Thyroid gland (tissue), 4 donors: ENCODE measurements around the gene DSCAM. TPM values are rescaled to one million over a fixed set of nuclear protein-coding genes. Genes with fewer than 3 reads are reported as not detected.

ENCODE experiments used
- DNase-seq, 2 donors: peaks; one replicate each; pipeline ENCODE4 v3.0.0-alpha.2; 2019
- H3K27ac ChIP-seq, 3 donors: fragments of 200-600 bp; sonication (generic); 1 replicate in 2 of 3; 2 replicates in 1 of 3; pipeline ENCODE4 v1.5.1; 2016 to 2019; ENCODE audit warnings: mild to moderate bottlenecking in 1 of 3, moderate library complexity in 1 of 3
- H3K27me3 ChIP-seq: fragments of 200-600 bp; sonication (generic); one replicate; pipeline ENCODE4 v1.5.1; 2019
- H3K36me3 ChIP-seq, 2 donors: fragments of 200-600 bp; sonication (generic); one replicate each; pipeline ENCODE4 v1.5.1; 2016 to 2019
- H3K4me1 ChIP-seq, 2 donors: fragments of 200-600 bp; sonication (generic); one replicate each; pipeline ENCODE4 v1.5.1; 2017 to 2019
- H3K4me3 ChIP-seq, 3 donors: fragments of 200-600 bp; sonication (generic); replicated peaks in 1 of 3; 1 replicate in 2 of 3; 2 replicates in 1 of 3; pipeline ENCODE4 v1.5.1; 2016; ENCODE audit warnings: mild to moderate bottlenecking in 1 of 3
- H3K9me3 ChIP-seq: fragments of 200-600 bp; sonication (generic); one replicate; pipeline ENCODE4 v1.5.1; 2017
- POLR2A ChIP-seq, 2 donors: fragments of 450-650 bp; IDR thresholded peaks; one replicate each; pipeline ENCODE4 v1.6.1; 2017; ENCODE audit warnings: antibody characterized with exemption in 2 of 2, mild to moderate bottlenecking in 2 of 2, moderate library complexity in 1 of 2
- WGBS, 2 donors: methylation state at CpG; one replicate each; pipeline ENCODE4 v1.1.5; 2017; 5-methylcytosine and 5-hydroxymethylcytosine counted together
- intact Hi-C: fragments of 100-400 bp; cut with DNase I; formaldehyde crosslinking; loops from one replicate; pipeline ENCODE4 v1.15.1; 2023
- microRNA-seq: library from miRNA; unstranded; fragments of <30 nt; microRNA quantifications from one replicate; pipeline ENCODE4, GENCODE V29; 2016
- small RNA-seq: library from RNA; depleted of rRNA; stranded (forward); fragments of <200 nt; gene quantifications from one replicate; pipeline ENCODE3, GENCODE V24; 2016
- total RNA-seq, 4 donors: library from RNA; depleted of rRNA; stranded (reverse); fragments of >200 nt; gene quantifications; one replicate each; pipeline ENCODE4 v1.2.3, GENCODE V29; 2016
- TF ChIP-seq, protein P1 (sequence below), 6 experiments: fragments of 200-600 bp in 3 of 6; fragments of 450-650 bp in 3 of 6; sonication (generic) in 3 of 6; IDR thresholded peaks; one replicate each; pipeline ENCODE4 v1.5.1; 2016 to 2019; ENCODE audit warnings: antibody characterized with exemption in 6 of 6, mild to moderate bottlenecking in 2 of 6, inconsistent platforms in 1 of 6, moderate library complexity in 1 of 6

DSCAM gene
- total RNA-seq, 4 donors from 2014 or later = 0.20 TPM; not detected in 3

DNA sequence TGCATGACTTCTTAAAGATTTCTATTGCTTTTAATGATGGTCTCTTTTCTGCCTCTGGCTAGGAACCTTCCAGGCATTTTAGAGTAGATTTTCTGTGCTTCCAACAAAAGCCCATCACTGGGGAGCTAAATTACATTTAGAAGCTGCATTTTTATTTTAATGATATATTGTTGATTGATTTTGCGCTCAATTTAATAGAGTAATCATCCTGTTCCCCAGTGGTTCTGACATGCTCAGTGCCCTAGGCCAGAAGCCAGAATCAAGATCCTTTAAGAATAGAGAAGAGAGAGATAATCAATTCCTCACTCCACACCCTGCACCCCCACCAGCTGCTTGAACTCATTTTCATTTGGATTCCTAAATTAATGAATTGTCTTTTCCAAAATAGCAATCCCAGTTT, 881.9 kb downstream of the DSCAM start:
- H3K4me3 ChIP-seq = no peak overlapping the region
- no peak for DNase-seq
- no peaks in the 10 kb centered on the region for H3K27me3 ChIP-seq
- no peaks in the 10 kb centered on the region for H3K9me3 ChIP-seq
- TF ChIP-seq, protein P1, sequence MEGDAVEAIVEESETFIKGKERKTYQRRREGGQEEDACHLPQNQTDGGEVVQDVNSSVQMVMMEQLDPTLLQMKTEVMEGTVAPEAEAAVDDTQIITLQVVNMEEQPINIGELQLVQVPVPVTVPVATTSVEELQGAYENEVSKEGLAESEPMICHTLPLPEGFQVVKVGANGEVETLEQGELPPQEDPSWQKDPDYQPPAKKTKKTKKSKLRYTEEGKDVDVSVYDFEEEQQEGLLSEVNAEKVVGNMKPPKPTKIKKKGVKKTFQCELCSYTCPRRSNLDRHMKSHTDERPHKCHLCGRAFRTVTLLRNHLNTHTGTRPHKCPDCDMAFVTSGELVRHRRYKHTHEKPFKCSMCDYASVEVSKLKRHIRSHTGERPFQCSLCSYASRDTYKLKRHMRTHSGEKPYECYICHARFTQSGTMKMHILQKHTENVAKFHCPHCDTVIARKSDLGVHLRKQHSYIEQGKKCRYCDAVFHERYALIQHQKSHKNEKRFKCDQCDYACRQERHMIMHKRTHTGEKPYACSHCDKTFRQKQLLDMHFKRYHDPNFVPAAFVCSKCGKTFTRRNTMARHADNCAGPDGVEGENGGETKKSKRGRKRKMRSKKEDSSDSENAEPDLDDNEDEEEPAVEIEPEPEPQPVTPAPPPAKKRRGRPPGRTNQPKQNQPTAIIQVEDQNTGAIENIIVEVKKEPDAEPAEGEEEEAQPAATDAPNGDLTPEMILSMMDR (IDR thresholded peaks at IDR 0.05) = no peak
- no peak for TF ChIP-seq POLR2A (IDR thresholded peaks at IDR 0.05)
- 38 to 39% methylated on average over 1 of the region's 1 CpG for WGBS, 2 donors
- intact Hi-C loops = no loop called here
- H3K4me1 ChIP-seq = no peaks in the 10 kb centered on the region
- H3K27ac ChIP-seq = no peak overlapping the region
- no peaks in the 10 kb centered on the region for H3K36me3 ChIP-seq

DNA sequence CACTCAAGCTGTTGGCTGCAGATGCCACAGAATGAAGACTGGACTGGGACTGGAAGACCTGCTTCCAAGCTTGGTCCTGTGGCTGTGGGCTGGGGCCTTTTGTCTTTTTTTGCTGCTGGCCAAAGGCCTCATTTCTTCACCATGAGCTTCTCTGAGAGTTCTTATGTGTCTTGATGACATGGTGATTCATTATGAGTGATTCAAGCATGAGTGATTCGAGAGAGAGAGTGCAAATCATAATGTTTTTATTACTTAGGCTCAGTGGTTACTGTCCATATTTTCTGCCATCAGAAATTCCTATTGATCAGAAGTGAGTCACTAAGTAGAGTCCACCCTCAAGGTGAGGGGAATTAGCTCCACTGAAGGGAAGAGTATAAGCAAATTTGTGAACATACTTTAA, 885.7 kb downstream of the DSCAM start:
- TF ChIP-seq, protein P1 (IDR thresholded peaks at IDR 0.05) = no peak
- TF ChIP-seq POLR2A (IDR thresholded peaks at IDR 0.05) = no peak
- DNase-seq = no peak
- WGBS, 2 donors = 61 to 87% methylated on average over 1 of the region's 1 CpG
- no peak overlapping the region for H3K4me3 ChIP-seq
- no peaks in the 10 kb centered on the region for H3K27me3 ChIP-seq
- no peaks in the 10 kb centered on the region for H3K9me3 ChIP-seq
- no peaks in the 10 kb centered on the region for H3K4me1 ChIP-seq
- intact Hi-C loops = no loop called here
- H3K27ac ChIP-seq = no peak overlapping the region
- H3K36me3 ChIP-seq = no peaks in the 10 kb centered on the region

Small RNA genes within 50 kb of the gene (microRNA-seq; reads per million reads assigned to microRNA genes)
- gene MIR4760 = not detected

Small RNA genes within 50 kb of the gene (small RNA-seq; reads per million reads assigned to genes)
- gene MIR4760 (not detected), gene RF00432 (not detected)
